Measurements from ENCODE around the gene ZBTB34.

The ZBTB34 gene

GRCh38 chr9:126851286-126851880, 9.1 kb upstream of the ZBTB34 start:
- DNase-seq (ENCODE audit: low spot score in 2 of 2) = no peak
- Mint-ChIP-seq H3K36me3 (ENCODE audit: insufficient read depth) (no peaks in the 10 kb centered on the region), H3K27me3 (peaks cover 83% of the 10 kb centered on the region), H3K4me1 (no peaks in the 10 kb centered on the region), H3K4me3 (no peak overlapping the region), H3K27ac (ENCODE audit: low read depth) (no peak overlapping the region), H3K9me3 (no peaks in the 10 kb centered on the region)
- no peak for ATAC-seq (replicated peaks; ENCODE audit: extremely low read depth, poor library complexity, severe bottlenecking)

DNA sequence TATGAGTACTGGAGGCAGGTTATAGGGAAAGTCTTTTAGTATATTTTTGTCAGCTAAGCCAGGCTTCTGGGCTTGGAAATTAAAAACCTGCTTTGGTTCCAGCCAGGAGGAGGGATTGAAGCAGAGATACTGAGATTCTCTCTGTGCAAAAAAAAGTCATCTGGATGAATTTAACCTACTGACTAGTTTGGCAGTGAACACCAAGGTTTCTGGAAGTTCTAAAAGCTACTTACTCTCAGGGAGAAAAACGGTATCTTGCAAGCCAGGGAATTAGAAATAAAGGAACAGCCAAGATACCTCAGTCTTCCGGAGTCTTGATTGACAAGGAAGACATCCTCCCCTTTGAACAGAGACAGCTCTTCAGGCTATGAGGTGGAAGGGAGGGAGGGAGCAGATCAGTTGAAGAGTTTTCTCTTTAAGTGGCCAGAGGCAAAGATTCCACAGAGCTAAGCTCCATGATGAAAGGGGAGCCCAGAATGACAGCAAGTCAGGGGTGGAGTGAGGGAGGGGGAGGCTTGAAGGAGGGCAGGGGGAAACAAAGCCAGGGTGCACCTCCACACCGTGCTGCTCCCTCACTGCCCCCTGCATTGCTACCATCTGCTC, 8.3 kb upstream of the ZBTB34 start:
- no peaks in the 10 kb centered on the region for H3K9me3 Mint-ChIP-seq
- no peaks in the 10 kb centered on the region for H3K4me1 Mint-ChIP-seq
- ATAC-seq (replicated peaks; ENCODE audit: extremely low read depth, poor library complexity, severe bottlenecking) = no peak
- H3K27ac Mint-ChIP-seq (ENCODE audit: low read depth) = no peak overlapping the region
- no peak overlapping the region for H3K4me3 Mint-ChIP-seq
- no peak for DNase-seq (ENCODE audit: low spot score in 2 of 2)
- peaks cover 87% of the 10 kb centered on the region for H3K27me3 Mint-ChIP-seq
- no peaks in the 10 kb centered on the region for H3K36me3 Mint-ChIP-seq (ENCODE audit: insufficient read depth)

- Mint-ChIP-seq H3K9me3 (no peaks in the 10 kb centered on the region), H3K36me3 (ENCODE audit: insufficient read depth) (no peaks in the 10 kb centered on the region), H3K27ac (ENCODE audit: low read depth) (no peak overlapping the region), H3K27me3 (peaks cover 77% of the 10 kb centered on the region), H3K4me1 (no peaks in the 10 kb centered on the region), H3K4me3 (no peak overlapping the region)
- ATAC-seq (replicated peaks; ENCODE audit: extremely low read depth, poor library complexity, severe bottlenecking) (no peak), DNase-seq (ENCODE audit: low spot score in 2 of 2) (no peak)
Observed at GRCh38 chr9:126853667-126854066, 6.8 kb upstream of the ZBTB34 start.

- DNase-seq (ENCODE audit: low spot score in 2 of 2) = no peak
- ATAC-seq (replicated peaks; ENCODE audit: extremely low read depth, poor library complexity, severe bottlenecking) = no peak
- H3K27ac Mint-ChIP-seq (ENCODE audit: low read depth) = no peak overlapping the region
- no peak overlapping the region for H3K4me3 Mint-ChIP-seq
- H3K27me3 Mint-ChIP-seq = peaks cover 76% of the 10 kb centered on the region
- no peaks in the 10 kb centered on the region for H3K9me3 Mint-ChIP-seq
- H3K36me3 Mint-ChIP-seq (ENCODE audit: insufficient read depth) = no peaks in the 10 kb centered on the region
- no peaks in the 10 kb centered on the region for H3K4me1 Mint-ChIP-seq
Observed at GRCh38 chr9:126854734-126855133, 5.7 kb upstream of the ZBTB34 start.

DNA sequence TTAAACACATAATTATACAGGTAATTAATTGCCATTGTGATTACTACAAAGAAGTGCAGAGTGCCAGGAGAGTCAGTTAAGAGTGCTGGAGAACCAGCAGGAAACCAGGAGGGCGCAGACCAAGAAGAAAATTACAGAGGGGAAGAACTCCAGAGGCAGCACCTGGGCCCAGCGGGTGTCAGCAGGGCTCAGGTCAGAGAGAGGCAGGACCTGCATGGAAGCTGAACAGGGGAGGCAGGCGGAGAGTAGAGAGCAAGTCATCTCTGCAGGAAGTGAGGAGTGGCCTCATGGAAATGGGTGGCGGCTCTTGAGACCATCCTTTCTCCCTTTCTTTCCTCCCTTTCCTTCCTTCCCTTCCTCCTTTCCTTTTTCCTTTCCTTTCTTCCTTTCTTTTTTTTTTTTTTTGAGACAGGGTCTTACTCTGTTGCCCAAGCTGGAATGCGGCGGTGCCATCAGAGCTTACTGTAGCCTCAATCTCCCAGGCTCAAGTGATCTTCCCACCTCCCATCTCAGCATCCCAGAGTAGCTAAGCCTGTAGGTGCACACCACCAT, 4.0 kb upstream of the ZBTB34 start:
- Mint-ChIP-seq H3K27ac (ENCODE audit: low read depth) (no peak overlapping the region), H3K36me3 (ENCODE audit: insufficient read depth) (peaks cover 5% of the 10 kb centered on the region), H3K9me3 (no peaks in the 10 kb centered on the region), H3K27me3 (peaks cover 60% of the 10 kb centered on the region), H3K4me3 (no peak overlapping the region), H3K4me1 (peaks cover under 1% of the 10 kb centered on the region)
- DNase-seq (ENCODE audit: low spot score in 2 of 2) = no peak
- ATAC-seq (replicated peaks; ENCODE audit: extremely low read depth, poor library complexity, severe bottlenecking) = no peak

GRCh38 chr9:126857261-126857960, 3.0 kb upstream of the ZBTB34 start:
- no peak overlapping the region for H3K27ac Mint-ChIP-seq (ENCODE audit: low read depth)
- H3K27me3 Mint-ChIP-seq = peaks cover 50% of the 10 kb centered on the region
- H3K4me1 Mint-ChIP-seq = peaks cover 11% of the 10 kb centered on the region
- no peaks in the 10 kb centered on the region for H3K9me3 Mint-ChIP-seq
- no peak overlapping the region for H3K4me3 Mint-ChIP-seq
- ATAC-seq (replicated peaks; ENCODE audit: extremely low read depth, poor library complexity, severe bottlenecking) (no peak), DNase-seq (ENCODE audit: low spot score in 2 of 2) (no peak)
- peaks cover 5% of the 10 kb centered on the region for H3K36me3 Mint-ChIP-seq (ENCODE audit: insufficient read depth)

DNA sequence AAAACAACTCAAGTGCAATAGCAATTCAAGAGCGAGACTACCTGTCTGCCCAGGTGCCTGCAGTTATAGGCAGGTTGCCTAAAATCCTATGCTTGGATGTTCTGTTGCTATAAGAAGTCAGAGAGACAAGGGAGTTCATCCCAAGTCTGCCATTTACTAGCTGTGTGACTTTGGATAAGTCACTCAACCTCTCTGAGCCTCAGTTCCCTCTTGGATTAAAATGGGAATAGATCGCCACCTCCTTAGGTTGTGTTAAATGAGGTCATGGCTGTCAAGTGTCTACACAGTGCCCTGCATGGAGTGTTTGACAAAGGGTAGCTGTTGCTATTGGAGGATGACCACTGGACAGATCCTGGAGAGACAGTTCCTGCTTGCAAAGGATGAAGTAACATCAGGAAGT, 1.3 kb upstream of the ZBTB34 start:
- ATAC-seq (replicated peaks; ENCODE audit: extremely low read depth, poor library complexity, severe bottlenecking) = no peak
- Mint-ChIP-seq H3K9me3 (no peaks in the 10 kb centered on the region), H3K27ac (ENCODE audit: low read depth) (no peak overlapping the region), H3K4me1 (peaks cover 17% of the 10 kb centered on the region), H3K36me3 (ENCODE audit: insufficient read depth) (peaks cover 5% of the 10 kb centered on the region), H3K27me3 (peaks cover 33% of the 10 kb centered on the region), H3K4me3 (peak overlapping the region; percentile 82)
- DNase-seq (ENCODE audit: low spot score in 2 of 2) = no peak

GRCh38 chr9:126860757-126861466, 473 bp downstream of the ZBTB34 start:
- H3K27me3 Mint-ChIP-seq = peaks cover 15% of the 10 kb centered on the region
- no peaks in the 10 kb centered on the region for H3K9me3 Mint-ChIP-seq
- no peak overlapping the region for H3K27ac Mint-ChIP-seq (ENCODE audit: low read depth)
- H3K4me1 Mint-ChIP-seq = peaks cover 17% of the 10 kb centered on the region
- H3K4me3 Mint-ChIP-seq = peak overlapping the region; percentile 82
- H3K36me3 Mint-ChIP-seq (ENCODE audit: insufficient read depth) = peaks cover 10% of the 10 kb centered on the region
- ATAC-seq (replicated peaks; ENCODE audit: extremely low read depth, poor library complexity, severe bottlenecking) (peak; percentile 11), DNase-seq (ENCODE audit: low spot score in 2 of 2) (no peak)

DNA sequence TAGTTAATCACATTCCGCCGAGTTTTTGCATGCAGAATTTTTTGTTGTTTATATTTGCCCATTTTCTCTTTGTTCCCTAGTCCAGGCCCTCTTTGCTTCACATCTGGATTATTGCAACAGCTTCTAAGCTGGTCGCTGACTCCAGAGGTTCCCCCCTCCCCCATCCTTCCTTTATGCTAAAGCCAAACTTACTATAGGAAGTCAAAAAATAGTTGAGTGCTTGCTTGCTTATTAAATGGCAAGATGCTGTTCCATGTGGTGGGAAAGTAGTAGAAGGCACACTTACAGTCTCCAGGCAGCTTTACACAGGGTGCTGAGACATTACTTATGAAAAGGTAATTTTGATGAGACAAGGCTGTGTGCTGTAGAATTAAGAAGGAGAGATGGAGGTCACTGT, 1.3 kb downstream of the ZBTB34 start:
- H3K9me3 Mint-ChIP-seq = no peaks in the 10 kb centered on the region
- H3K27me3 Mint-ChIP-seq = peaks cover 7% of the 10 kb centered on the region
- no peak overlapping the region for H3K27ac Mint-ChIP-seq (ENCODE audit: low read depth)
- H3K4me1 Mint-ChIP-seq = peaks cover 24% of the 10 kb centered on the region
- no peak for DNase-seq (ENCODE audit: low spot score in 2 of 2)
- peak overlapping the region; percentile 74 for H3K4me3 Mint-ChIP-seq
- no peak for ATAC-seq (replicated peaks; ENCODE audit: extremely low read depth, poor library complexity, severe bottlenecking)
- H3K36me3 Mint-ChIP-seq (ENCODE audit: insufficient read depth) = peaks cover 13% of the 10 kb centered on the region

GRCh38 chr9:126862104-126862761, 1.8 kb downstream of the ZBTB34 start:
- H3K4me3 Mint-ChIP-seq = peak overlapping the region; percentile 74
- peaks cover 2% of the 10 kb centered on the region for H3K27me3 Mint-ChIP-seq
- no peak for DNase-seq (ENCODE audit: low spot score in 2 of 2)
- peak overlapping the region; percentile 21 for H3K27ac Mint-ChIP-seq (ENCODE audit: low read depth)
- peaks cover 16% of the 10 kb centered on the region for H3K36me3 Mint-ChIP-seq (ENCODE audit: insufficient read depth)
- peaks cover 29% of the 10 kb centered on the region for H3K4me1 Mint-ChIP-seq
- ATAC-seq (replicated peaks; ENCODE audit: extremely low read depth, poor library complexity, severe bottlenecking) = no peak
- H3K9me3 Mint-ChIP-seq = no peaks in the 10 kb centered on the region

DNA sequence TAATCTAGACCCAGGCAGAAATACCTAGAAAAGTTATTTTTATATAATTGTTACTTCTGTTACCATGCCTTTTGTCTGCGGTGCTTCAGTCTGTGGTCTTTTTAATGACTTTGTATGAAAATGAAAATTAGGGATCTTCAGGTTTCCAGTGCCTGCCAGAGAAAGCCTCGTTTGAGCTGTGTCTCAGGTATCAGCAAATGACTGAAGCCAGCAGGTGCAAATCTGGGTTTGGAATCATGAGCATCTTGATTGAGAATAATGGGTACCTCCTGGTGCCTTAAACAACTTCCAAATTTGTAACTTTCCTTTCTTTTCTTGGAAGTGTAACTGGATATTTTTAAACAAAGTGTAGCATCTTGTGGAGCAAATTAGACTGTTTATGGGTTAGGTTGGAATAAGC, 4.3 kb downstream of the ZBTB34 start:
- H3K27me3 Mint-ChIP-seq = no peaks in the 10 kb centered on the region
- peaks cover 18% of the 10 kb centered on the region for H3K36me3 Mint-ChIP-seq (ENCODE audit: insufficient read depth)
- no peak overlapping the region for H3K27ac Mint-ChIP-seq (ENCODE audit: low read depth)
- no peak overlapping the region for H3K4me3 Mint-ChIP-seq
- H3K9me3 Mint-ChIP-seq = no peaks in the 10 kb centered on the region
- peaks cover 48% of the 10 kb centered on the region for H3K4me1 Mint-ChIP-seq
- no peak for ATAC-seq (replicated peaks; ENCODE audit: extremely low read depth, poor library complexity, severe bottlenecking)
- no peak for DNase-seq (ENCODE audit: low spot score in 2 of 2)

DNA sequence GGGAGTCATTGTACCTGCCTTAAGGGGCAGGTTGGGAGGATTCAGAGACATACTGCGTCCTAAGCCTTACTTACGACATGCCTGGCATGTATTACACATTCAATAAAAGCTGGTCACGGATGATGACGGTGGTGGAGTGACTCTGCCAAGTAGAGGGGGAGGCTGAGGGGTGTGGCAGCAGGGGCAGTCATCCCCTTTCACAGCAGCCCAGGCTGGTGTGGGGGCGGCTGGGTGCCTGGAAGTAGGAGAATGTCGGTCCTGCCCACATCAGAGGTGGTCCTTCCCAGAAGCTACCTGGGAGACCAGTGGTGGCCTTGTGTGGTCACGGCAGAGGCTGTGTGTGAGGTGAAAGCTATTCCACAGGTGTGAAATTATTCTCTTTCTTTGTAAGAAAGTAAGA, 8.9 kb downstream of the ZBTB34 start:
- Mint-ChIP-seq H3K9me3 (no peaks in the 10 kb centered on the region), H3K4me1 (peaks cover 50% of the 10 kb centered on the region), H3K4me3 (no peak overlapping the region), H3K36me3 (ENCODE audit: insufficient read depth) (peaks cover 14% of the 10 kb centered on the region), H3K27me3 (no peaks in the 10 kb centered on the region), H3K27ac (ENCODE audit: low read depth) (no peak overlapping the region)
- DNase-seq (ENCODE audit: low spot score in 2 of 2) = no peak
- ATAC-seq (replicated peaks; ENCODE audit: extremely low read depth, poor library complexity, severe bottlenecking) = no peak

Data from central memory CD8-positive, alpha-beta T cell (primary cell).